Raji (cell line): Measurements from ENCODE around the gene HSPG2.

ENCODE experiments used
- POLR2A ChIP-seq: IDR thresholded peaks from 2 replicates; pipeline ENCODE4 v1.6.1; 2011; ENCODE audit warnings: low read depth, low read length, control low read depth; ENCODE audit not compliant: insufficient read depth

The HSPG2 gene

GRCh38 chr1:21899987-21900386 is 37.1 kb downstream of the HSPG2 start:
- no peak for TF ChIP-seq POLR2A

GRCh38 chr1:21899267-21899810 is 37.8 kb downstream of the HSPG2 start:
- no peak for TF ChIP-seq POLR2A

- TF ChIP-seq POLR2A = no peak
These were observed 38.5 kb downstream of the HSPG2 start for GRCh38 chr1:21898326-21899200.

- no peak for TF ChIP-seq POLR2A
These were observed 39.3 kb downstream of the HSPG2 start for GRCh38 chr1:21897844-21898243.

- no peak for TF ChIP-seq POLR2A
These were observed 40.2 kb downstream of the HSPG2 start for GRCh38 chr1:21896652-21897532.

- TF ChIP-seq POLR2A = no peak
These were observed 41.1 kb downstream of the HSPG2 start for GRCh38 chr1:21896026-21896425.

- TF ChIP-seq POLR2A = no peak
These were observed 42.9 kb downstream of the HSPG2 start for GRCh38 chr1:21894034-21894881.

- no peak for TF ChIP-seq POLR2A
These were observed 43.9 kb downstream of the HSPG2 start for GRCh38 chr1:21893046-21893805.

GRCh38 chr1:21891621-21892479 is 45.3 kb downstream of the HSPG2 start:
- TF ChIP-seq POLR2A = no peak

GRCh38 chr1:21891081-21891480 is 46.0 kb downstream of the HSPG2 start:
- TF ChIP-seq POLR2A = no peak

GRCh38 chr1:21888500-21888899 is 48.6 kb downstream of the HSPG2 start:
- TF ChIP-seq POLR2A = no peak

- no peak for TF ChIP-seq POLR2A
These were observed 49.3 kb downstream of the HSPG2 start for GRCh38 chr1:21887796-21888195.

- no peak for TF ChIP-seq POLR2A
These were observed 49.8 kb downstream of the HSPG2 start for GRCh38 chr1:21887216-21887736.
